A549 (cell line): ENCODE results near the gene USP46. TPM values are rescaled to one million over a fixed set of nuclear protein-coding genes. Genes with fewer than 3 reads are reported as not detected.

ENCODE experiments used
- ATAC-seq, 2 experiments: fragments of 200-7000 bp in 1 of 2; fragments of >200 bp in 1 of 2; cut with Nextera tagmentation in 1 of 2; cut with Tn5 transposase in 1 of 2; 3 replicates each; pipeline versions ENCODE4 v1.8.0 to v1.9.1; 2018 to 2020; ENCODE audit warnings: mild to moderate bottlenecking in 1 of 2, moderate library complexity in 1 of 2
- CTCF ChIA-PET: fragments of 300-600 bp; sonication (Branson Sonifier 250); formaldehyde crosslinking; extraction: SDS; loops from one replicate; lab custom pipeline; 2021; ENCODE audit warnings: antibody characterized with exemption, inconsistent platforms; lab: Yijun Ruan, JAX
- POLR2A ChIA-PET: fragments of 350-600 bp; formaldehyde crosslinking; extraction: SDS; loops from one replicate; lab custom pipeline; 2021; ENCODE audit warnings: antibody characterized with exemption, inconsistent platforms; lab: Yijun Ruan, JAX
- DNase-seq, 2 experiments: peaks; one replicate each; pipeline versions ENCODE4 v3.0.0 to v3.0.0-alpha.2; 2011 to 2016; ENCODE audit warnings: low read depth in 1 of 2, low spot score in 1 of 2
- FAIRE-seq: peaks from 2 replicates; lab custom pipeline; 2011; peaks lifted over from hg19 to GRCh38; lab: Jason Lieb, UNC
- H3K27ac ChIP-seq, 2 experiments: fragments of >200 bp; sonication (Bioruptor Twin); formaldehyde crosslinking; 3 replicates each; pipeline ENCODE4 v1.5.1; 2016 to 2017
- H3K4me1 ChIP-seq: fragments of >200 bp; sonication (Bioruptor Twin); formaldehyde crosslinking; 3 replicates; pipeline ENCODE4 v1.6.1; 2016
- H3K4me2 ChIP-seq: fragments of >200 bp; sonication (Bioruptor Twin); formaldehyde crosslinking; 3 replicates; pipeline ENCODE4 v1.6.1; 2016
- H3K4me3 ChIP-seq: fragments of >200 bp; sonication (Bioruptor Twin); formaldehyde crosslinking; 3 replicates; pipeline ENCODE4 v1.5.1; 2016
- H3K9me3 ChIP-seq: fragments of >200 bp; sonication (Bioruptor Twin); formaldehyde crosslinking; 3 replicates; pipeline ENCODE4 v1.6.1; 2016
- ATOH8 ChIP-seq: fragments of 250-450 bp; sonication (Bioruptor Pico); IDR thresholded peaks from 2 replicates; pipeline ENCODE4 v1.5.0; 2020; ENCODE audit warnings: low read depth, mild to moderate bottlenecking, moderate library complexity
- CBX2 ChIP-seq: fragments of 200-600 bp; sonication (generic); IDR thresholded peaks from 2 replicates; pipeline ENCODE4 v1.6.1; 2016; ENCODE audit warnings: low read depth, mild to moderate bottlenecking, borderline replicate concordance
- CBX8 ChIP-seq: fragments of 200-600 bp; sonication (generic); IDR thresholded peaks from 2 replicates; pipeline ENCODE4 v1.6.1; 2016
- CHD4 ChIP-seq: fragments of 200-600 bp; sonication (generic); IDR thresholded peaks from 2 replicates; pipeline ENCODE4 v1.6.1; 2016; ENCODE audit warnings: antibody characterized with exemption, mild to moderate bottlenecking, borderline replicate concordance
- CTCF ChIP-seq: fragments of >200 bp; sonication (Bioruptor Twin); formaldehyde crosslinking; IDR thresholded peaks from 3 replicates; pipeline ENCODE4 v1.5.1; 2016
- FOSL2 ChIP-seq, 2 experiments: fragments of 450-650 bp in 1 of 2; fragments of >200 bp in 1 of 2; sonication (Bioruptor Twin) in 1 of 2; formaldehyde crosslinking; IDR thresholded peaks; 2 replicates each; pipeline versions ENCODE4 v1.5.0 to v1.6.1; 2016 to 2020; ENCODE audit warnings: mild to moderate bottlenecking in 1 of 2, moderate library complexity in 1 of 2
- GATA3 ChIP-seq: IDR thresholded peaks from 2 replicates; pipeline ENCODE4 v1.6.1; 2012; ENCODE audit warnings: borderline replicate concordance
- HDAC2 ChIP-seq: fragments of 200-600 bp; sonication (generic); IDR thresholded peaks from 2 replicates; pipeline ENCODE4 v1.6.1; 2016
- KDM1A ChIP-seq: fragments of 200-600 bp; sonication (generic); IDR thresholded peaks from 2 replicates; pipeline ENCODE4 v1.6.1; 2016; ENCODE audit warnings: low read depth, mild to moderate bottlenecking
- KDM5A ChIP-seq: fragments of 200-600 bp; sonication (generic); IDR thresholded peaks from 2 replicates; pipeline ENCODE4 v1.6.1; 2016; ENCODE audit warnings: antibody characterized with exemption, mild to moderate bottlenecking
- NPAS2 ChIP-seq: fragments of 250-450 bp; sonication (Bioruptor Pico); IDR thresholded peaks from 2 replicates; pipeline ENCODE4 v1.8.0; 2022; ENCODE audit warnings: mild to moderate bottlenecking, moderate library complexity, borderline replicate concordance
- POLR2A ChIP-seq: IDR thresholded peaks from 2 replicates; pipeline ENCODE4 v1.6.1; 2012; ENCODE audit warnings: mild to moderate bottlenecking, low read length
- RARB ChIP-seq: fragments of 250-450 bp; sonication (Bioruptor Pico); IDR thresholded peaks from 2 replicates; pipeline ENCODE4 v1.8.0; 2021; ENCODE audit warnings: mild to moderate bottlenecking, moderate library complexity
- RFX5 ChIP-seq: fragments of 450-650 bp; IDR thresholded peaks from 2 replicates; pipeline ENCODE4 v1.7.1; 2014; ENCODE audit warnings: antibody characterized with exemption, mild to moderate bottlenecking, moderate library complexity
- SREBF2 ChIP-seq: fragments of 450-650 bp; IDR thresholded peaks from 2 replicates; pipeline ENCODE4 v1.6.1; 2014; ENCODE audit warnings: mild to moderate bottlenecking, moderate library complexity
- TP53 ChIP-seq: fragments of 250-450 bp; sonication (Bioruptor Pico); IDR thresholded peaks from 2 replicates; pipeline ENCODE4 v1.5.0; 2021; ENCODE audit warnings: mild to moderate bottlenecking, moderate library complexity
- ZFP36 ChIP-seq: fragments of 450-650 bp; IDR thresholded peaks from 2 replicates; pipeline ENCODE4 v1.6.1; 2014; ENCODE audit warnings: borderline replicate concordance; ENCODE audit not compliant: partially characterized antibody
- ZNF302 ChIP-seq: fragments of 250-450 bp; sonication (Bioruptor Pico); IDR thresholded peaks from 2 replicates; pipeline ENCODE4 v1.9.0; 2021; ENCODE audit warnings: inconsistent platforms, mild to moderate bottlenecking, moderate library complexity
- ZSCAN20 ChIP-seq: fragments of 250-450 bp; sonication (Bioruptor Pico); IDR thresholded peaks from 2 replicates; pipeline ENCODE4 v1.8.0; 2022; ENCODE audit warnings: mild to moderate bottlenecking, moderate library complexity
- WGBS: methylation state at CpG from one replicate; pipeline ENCODE4 v1.1.6; 2017; ENCODE audit errors: missing lambda C conversion rate; 5-methylcytosine and 5-hydroxymethylcytosine counted together
- polyA plus RNA-seq, 4 experiments: library from polyadenylated mRNA; depleted of rRNA in 3 of 4; stranded (reverse); fragments of >200 nt; fragmentation: RNase III in 1 of 4; extraction: RNeasy Plus Mini Kit Qiagen cat#74134 plus additional on column Dnase treatment in 1 of 4; gene quantifications; 2 replicates in 3 of 4; 3 replicates in 1 of 4; pipeline ENCODE4 v1.2.3, GENCODE V29; 2011 to 2017
- TF ChIP-seq, protein P1 (sequence below): fragments of 450-650 bp; IDR thresholded peaks from 2 replicates; pipeline ENCODE4 v1.6.1; 2014; ENCODE audit warnings: antibody characterized with exemption

USP46 gene
- polyA plus RNA-seq, 2 of the 4 experiments (the other 2 are of a cell fraction): 5.6 to 15.9 TPM

DNA sequence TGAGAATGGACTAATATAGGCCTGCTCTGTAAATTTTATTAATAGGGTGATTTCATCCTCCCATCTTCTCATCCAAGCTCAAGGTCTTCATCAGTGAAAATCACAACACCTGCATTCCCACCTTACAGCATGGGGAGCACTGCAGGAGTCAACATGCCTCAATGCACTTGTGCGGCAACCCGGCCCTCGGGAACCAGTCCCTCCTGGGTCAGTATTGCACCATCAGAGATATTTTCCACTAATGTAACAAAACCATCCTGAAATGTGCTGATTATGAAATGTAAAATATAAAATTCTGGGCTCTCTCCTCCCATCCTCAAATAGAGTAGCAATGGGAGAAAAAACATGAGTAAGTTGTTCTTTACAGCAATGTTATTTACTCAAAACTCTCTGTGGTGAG lies 13.0 kb downstream of the USP46 start:
- Histone ChIP-seq H3K4me2 (no peak overlapping the region), H3K27ac (no peak overlapping the region), H3K4me3 (no peak overlapping the region), H3K4me1 (peaks cover 4% of the 10 kb centered on the region; the same call in 2 of the 3 replicates)
- POLR2A ChIA-PET: no interaction called here
- DNase-seq: no peak
- ATAC-seq: no peak
- 100% methylated on average over 3 of the region's 3 CpGs for WGBS
- no peak for TF ChIP-seq KDM5A
- TF ChIP-seq, all 56 proteins: peak for 0
- CTCF ChIA-PET: no interaction called here
- no peaks in the 10 kb centered on the region for H3K9me3 ChIP-seq
- no peak for FAIRE-seq

GRCh38 chr4:52645300-52645699 lies 13.8 kb downstream of the USP46 start:
- CTCF ChIA-PET: no interaction called here
- POLR2A ChIA-PET: no interaction called here
- Histone ChIP-seq H3K4me1 (peaks cover 4% of the 10 kb centered on the region; the same call in 2 of the 3 replicates), H3K27ac (no peak overlapping the region)
- TF ChIP-seq RFX5 (no peak), CBX8 (no peak), ZSCAN20 (no peak), SREBF2 (no peak)
- TF ChIP-seq, all 56 proteins: peak for 0
- DNase-seq (no peak), ATAC-seq (no peak), FAIRE-seq (no peak)
- Histone ChIP-seq H3K4me3 (no peak overlapping the region), H3K9me3 (no peaks in the 10 kb centered on the region), H3K4me2 (no peak overlapping the region)

DNA sequence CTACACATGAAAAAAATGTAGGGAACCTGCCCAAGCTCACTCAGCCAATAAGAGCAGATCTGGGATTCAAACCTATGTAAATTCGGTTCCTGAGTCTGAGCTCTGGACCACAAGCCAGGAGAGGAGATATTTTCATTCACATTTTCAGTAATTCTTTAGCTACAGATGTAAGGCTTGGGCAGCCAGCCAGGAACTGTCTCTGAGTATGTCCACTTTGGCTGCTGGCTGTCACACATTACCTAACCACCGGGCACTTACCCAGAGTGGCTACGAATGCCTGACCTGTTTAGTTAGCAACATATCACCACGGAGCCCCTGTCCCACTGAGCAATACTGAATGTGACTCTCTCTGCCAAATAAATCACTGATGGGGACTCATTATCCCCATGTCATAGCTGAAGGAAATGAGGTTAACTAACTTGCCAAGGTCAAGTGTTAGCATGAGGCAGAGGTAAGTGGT lies 15.3 kb downstream of the USP46 start:
- no peak for DNase-seq

GRCh38 chr4:52643190-52643589 lies 15.9 kb downstream of the USP46 start:
- DNase-seq (no peak), ATAC-seq (no peak), FAIRE-seq (no peak)
- no peak overlapping the region for H3K27ac ChIP-seq
- TF ChIP-seq CBX2: no peak
- no peak for TF ChIP-seq TP53 (CRISPR knock-in tag)
- no peak for TF ChIP-seq CHD4
- TF ChIP-seq ZNF302 (CRISPR knock-in tag): no peak
- no peak for TF ChIP-seq ATOH8
- TF ChIP-seq CTCF: no peak
- TF ChIP-seq ZFP36: no peak
- no peak overlapping the region for H3K4me2 ChIP-seq
- H3K9me3 ChIP-seq: no peaks in the 10 kb centered on the region
- peaks cover 4% of the 10 kb centered on the region; the same call in 2 of the 3 replicates for H3K4me1 ChIP-seq
- CTCF ChIA-PET: no interaction called here
- POLR2A ChIA-PET: no interaction called here
- H3K4me3 ChIP-seq: no peak overlapping the region
- WGBS: 100% methylated on average over 2 of the region's 2 CpGs

More for the DNA sequence above, 15.3 kb downstream of the USP46 start:
- ChIA-PET CTCF (no interaction called here), POLR2A (no interaction called here)
- no peaks in the 10 kb centered on the region for H3K9me3 ChIP-seq
- 78% methylated on average over 4 of the region's 4 CpGs for WGBS
- ATAC-seq (no peak), FAIRE-seq (no peak)
- H3K4me3 ChIP-seq: no peak overlapping the region
- H3K27ac ChIP-seq: no peak overlapping the region
- TF ChIP-seq GATA3 (no peak), NPAS2 (CRISPR knock-in tag) (no peak), RARB (CRISPR knock-in tag) (no peak), KDM1A (no peak), FOSL2 (IDR thresholded peaks at IDR 0.05) (no peak), FOSL2 (CRISPR knock-in tag; IDR thresholded peaks at IDR 0.05) (no peak), CTCF (no peak), KDM5A (no peak), HDAC2 (no peak), POLR2A (no peak), CHD4 (no peak), ATOH8 (no peak)
- TF ChIP-seq, protein P1, sequence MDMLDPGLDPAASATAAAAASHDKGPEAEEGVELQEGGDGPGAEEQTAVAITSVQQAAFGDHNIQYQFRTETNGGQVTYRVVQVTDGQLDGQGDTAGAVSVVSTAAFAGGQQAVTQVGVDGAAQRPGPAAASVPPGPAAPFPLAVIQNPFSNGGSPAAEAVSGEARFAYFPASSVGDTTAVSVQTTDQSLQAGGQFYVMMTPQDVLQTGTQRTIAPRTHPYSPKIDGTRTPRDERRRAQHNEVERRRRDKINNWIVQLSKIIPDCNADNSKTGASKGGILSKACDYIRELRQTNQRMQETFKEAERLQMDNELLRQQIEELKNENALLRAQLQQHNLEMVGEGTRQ: no peak
- H3K4me1 ChIP-seq: peaks cover 4% of the 10 kb centered on the region; the same call in 2 of the 3 replicates
- no peak overlapping the region for H3K4me2 ChIP-seq
